ENCODE results near the gene CD47. TPM values are rescaled to one million over a fixed set of nuclear protein-coding genes. Genes with fewer than 3 reads are reported as not detected.

The CD47 gene
- polyA plus RNA-seq, 1 of the 3 experiments (the other 2 are of a cell fraction) = 19.6 TPM

GRCh38 chr3:108136561-108137459 lies 46.0 kb upstream of the CD47 start (continued):
- TF ChIP-seq POLR2AphosphoS5 (IDR thresholded peaks at IDR 0.05; ENCODE audit: low read depth, low read length) (no peak), FOXM1 (IDR thresholded peaks at IDR 0.05; ENCODE audit: low read depth) (no peak), RXRA (IDR thresholded peaks at IDR 0.05; ENCODE audit: borderline replicate concordance, low read depth) (no peak)

- no peaks in the 10 kb centered on the region for H3K27me3 ChIP-seq (ENCODE audit: insufficient read depth)
- TF ChIP-seq MXI1 (IDR thresholded peaks at IDR 0.05; ENCODE audit: low read depth, low read length) = no peak
- H3K9me3 ChIP-seq = no peaks in the 10 kb centered on the region
- H4K20me1 ChIP-seq (ENCODE audit: insufficient read depth) = no peaks in the 10 kb centered on the region
- no peaks in the 10 kb centered on the region for H3K36me3 ChIP-seq (replicated peaks in 1 of 2; ENCODE audit: control insufficient read depth in 1 of 2, insufficient read depth in 2 of 2, low read length in 1 of 2)
- no peak overlapping the region for H3K27ac ChIP-seq (ENCODE audit: low read depth in 2 of 2, low read length in 1 of 2)
- no peak overlapping the region for H3K9ac ChIP-seq
- no peak overlapping the region for H2AFZ ChIP-seq (ENCODE audit: low read depth)
- H3F3A ChIP-seq (replicated peaks; ENCODE audit: insufficient read depth) = peaks cover 11% of the 10 kb centered on the region
- no peak overlapping the region for H3K4me3 ChIP-seq (ENCODE audit: low read depth in 2 of 2, low read length in 1 of 2)
- WGBS (ENCODE audit: low lambda C conversion rate) = 82% methylated on average over 1 of the region's 1 CpG
- ChIA-PET POLR2A (no interaction called here), CTCF (no interaction called here)
- no peaks in the 10 kb centered on the region for H3K9me2 ChIP-seq
- H3K4me1 ChIP-seq (ENCODE audit: control insufficient read depth in 1 of 2, insufficient read depth in 2 of 2, low read depth in 1 of 2, low read length in 1 of 2) = peaks cover 4 to 27% of the 10 kb centered on the region in 2 experiments; a peak in 3 of 4 replicates
- H3K79me2 ChIP-seq (ENCODE audit: insufficient read depth) = no peaks in the 10 kb centered on the region
- no peak for DNase-seq
- H3K4me2 ChIP-seq = no peak overlapping the region
These were observed 43.7 kb upstream of the CD47 start for GRCh38 chr3:108134555-108134880.

DNA sequence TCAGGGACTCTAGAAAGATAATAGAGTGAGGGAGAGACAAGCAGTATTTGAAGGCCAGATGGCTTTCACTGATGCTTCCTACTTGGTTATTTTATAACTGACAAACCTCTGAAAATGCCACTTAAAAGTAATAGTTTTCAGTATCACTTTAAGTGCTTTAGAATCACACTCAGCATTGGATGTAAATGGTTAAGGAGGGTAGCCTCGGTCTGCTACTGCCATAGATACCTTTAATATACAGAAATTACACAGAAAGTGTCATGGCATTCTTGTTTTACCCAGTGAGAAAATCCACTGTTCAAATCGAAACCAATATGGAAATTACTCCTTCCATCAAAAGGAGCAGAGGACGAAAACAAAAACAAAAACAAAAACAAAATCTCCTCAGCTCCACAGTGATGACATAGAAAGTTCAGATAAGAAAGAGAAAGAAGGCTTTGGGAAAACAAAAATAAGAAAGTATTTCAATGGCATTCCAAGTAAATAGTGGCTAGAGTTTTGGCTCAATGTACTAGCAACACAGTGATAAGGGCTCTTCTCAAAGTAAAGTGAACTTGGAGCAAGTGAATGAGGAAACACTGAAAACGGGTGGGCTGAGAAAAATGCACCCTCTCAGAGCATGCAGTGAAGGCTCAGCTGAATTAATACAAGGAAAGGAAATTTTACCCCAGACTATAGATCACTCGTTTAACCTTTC lies 43.2 kb upstream of the CD47 start:
- no peaks in the 10 kb centered on the region for H3K27me3 ChIP-seq (ENCODE audit: insufficient read depth)
- DNase-seq = no peak
- H2AFZ ChIP-seq (ENCODE audit: low read depth) = no peak overlapping the region
- H3K9me2 ChIP-seq = no peaks in the 10 kb centered on the region
- ChIA-PET CTCF (no interaction called here), POLR2A (no interaction called here)
- H3K27ac ChIP-seq (ENCODE audit: low read depth in 2 of 2, low read length in 1 of 2) = no peak overlapping the region
- H3F3A ChIP-seq (replicated peaks; ENCODE audit: insufficient read depth) = peaks cover 11% of the 10 kb centered on the region
- no peaks in the 10 kb centered on the region for H3K79me2 ChIP-seq (ENCODE audit: insufficient read depth)
- no peaks in the 10 kb centered on the region for H3K36me3 ChIP-seq (replicated peaks in 1 of 2; ENCODE audit: control insufficient read depth in 1 of 2, insufficient read depth in 2 of 2, low read length in 1 of 2)
- peaks cover 4 to 27% of the 10 kb centered on the region in 2 experiments; a peak in 3 of 4 replicates for H3K4me1 ChIP-seq (ENCODE audit: control insufficient read depth in 1 of 2, insufficient read depth in 2 of 2, low read depth in 1 of 2, low read length in 1 of 2)
- no peak overlapping the region for H3K4me3 ChIP-seq (ENCODE audit: low read depth in 2 of 2, low read length in 1 of 2)
- no peaks in the 10 kb centered on the region for H3K9me3 ChIP-seq
- H4K20me1 ChIP-seq (ENCODE audit: insufficient read depth) = no peaks in the 10 kb centered on the region
- H3K9ac ChIP-seq = no peak overlapping the region
- WGBS (ENCODE audit: low lambda C conversion rate) = 85% methylated on average over 5 of the region's 5 CpGs
- H3K4me2 ChIP-seq = no peak overlapping the region
- no peak for TF ChIP-seq NRF1 (IDR thresholded peaks at IDR 0.05; ENCODE audit: low read depth, low read length)
- no peak for TF ChIP-seq SMC3 (IDR thresholded peaks at IDR 0.05; ENCODE audit: low read depth, low read length)
- no peak for TF ChIP-seq MXI1 (IDR thresholded peaks at IDR 0.05; ENCODE audit: low read depth, low read length)
- no peak for TF ChIP-seq ZBTB33 (IDR thresholded peaks at IDR 0.05; ENCODE audit: borderline replicate concordance, low read depth)
- TF ChIP-seq MAX (IDR thresholded peaks at IDR 0.05; ENCODE audit: low read depth) = no peak
- no peak for TF ChIP-seq GATA2 (CRISPR knock-in tag; IDR thresholded peaks at IDR 0.05)
- TF ChIP-seq FOSL2 (IDR thresholded peaks at IDR 0.05; ENCODE audit: borderline replicate concordance, low read depth) = no peak
- no peak for TF ChIP-seq TAF1 (IDR thresholded peaks at IDR 0.05; ENCODE audit: borderline replicate concordance, low read depth, low read length)
- TF ChIP-seq, protein P1, sequence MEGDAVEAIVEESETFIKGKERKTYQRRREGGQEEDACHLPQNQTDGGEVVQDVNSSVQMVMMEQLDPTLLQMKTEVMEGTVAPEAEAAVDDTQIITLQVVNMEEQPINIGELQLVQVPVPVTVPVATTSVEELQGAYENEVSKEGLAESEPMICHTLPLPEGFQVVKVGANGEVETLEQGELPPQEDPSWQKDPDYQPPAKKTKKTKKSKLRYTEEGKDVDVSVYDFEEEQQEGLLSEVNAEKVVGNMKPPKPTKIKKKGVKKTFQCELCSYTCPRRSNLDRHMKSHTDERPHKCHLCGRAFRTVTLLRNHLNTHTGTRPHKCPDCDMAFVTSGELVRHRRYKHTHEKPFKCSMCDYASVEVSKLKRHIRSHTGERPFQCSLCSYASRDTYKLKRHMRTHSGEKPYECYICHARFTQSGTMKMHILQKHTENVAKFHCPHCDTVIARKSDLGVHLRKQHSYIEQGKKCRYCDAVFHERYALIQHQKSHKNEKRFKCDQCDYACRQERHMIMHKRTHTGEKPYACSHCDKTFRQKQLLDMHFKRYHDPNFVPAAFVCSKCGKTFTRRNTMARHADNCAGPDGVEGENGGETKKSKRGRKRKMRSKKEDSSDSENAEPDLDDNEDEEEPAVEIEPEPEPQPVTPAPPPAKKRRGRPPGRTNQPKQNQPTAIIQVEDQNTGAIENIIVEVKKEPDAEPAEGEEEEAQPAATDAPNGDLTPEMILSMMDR (IDR thresholded peaks at IDR 0.05) = no peak
- TF ChIP-seq TEAD4 (IDR thresholded peaks at IDR 0.05; ENCODE audit: borderline replicate concordance, insufficient read depth) = no peak
- TF ChIP-seq, protein P2, sequence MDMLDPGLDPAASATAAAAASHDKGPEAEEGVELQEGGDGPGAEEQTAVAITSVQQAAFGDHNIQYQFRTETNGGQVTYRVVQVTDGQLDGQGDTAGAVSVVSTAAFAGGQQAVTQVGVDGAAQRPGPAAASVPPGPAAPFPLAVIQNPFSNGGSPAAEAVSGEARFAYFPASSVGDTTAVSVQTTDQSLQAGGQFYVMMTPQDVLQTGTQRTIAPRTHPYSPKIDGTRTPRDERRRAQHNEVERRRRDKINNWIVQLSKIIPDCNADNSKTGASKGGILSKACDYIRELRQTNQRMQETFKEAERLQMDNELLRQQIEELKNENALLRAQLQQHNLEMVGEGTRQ (IDR thresholded peaks at IDR 0.05; ENCODE audit: borderline replicate concordance, low read depth, low read length) = no peak
- no peak for TF ChIP-seq FOXM1 (IDR thresholded peaks at IDR 0.05; ENCODE audit: low read depth)
- TF ChIP-seq GABPA (IDR thresholded peaks at IDR 0.05; ENCODE audit: low read depth) = no peak
- no peak for TF ChIP-seq NFIC (IDR thresholded peaks at IDR 0.05; ENCODE audit: borderline replicate concordance)

Data from SK-N-SH (cell line).